Hepatocyte (in vitro differentiated cells): ENCODE measurements around the gene POU6F2. TPM values are rescaled to one million over a fixed set of nuclear protein-coding genes. Genes with fewer than 3 reads are reported as not detected.

Experiments used
- DNase-seq: peaks from one replicate; pipeline ENCODE4 v3.0.0-alpha.2; 2016; ENCODE audit warnings: low spot score
- H2AFZ ChIP-seq: fragments of 200-600 bp; sonication (generic); 2 replicates; pipeline ENCODE4 v1.6.0; 2016; ENCODE audit warnings: antibody characterized with exemption, mild to moderate bottlenecking
- H3K27ac ChIP-seq: fragments of 200-600 bp; sonication (generic); 2 replicates; pipeline ENCODE4 v1.5.1; 2016; ENCODE audit warnings: mild to moderate bottlenecking
- H3K27me3 ChIP-seq: fragments of 200-600 bp; sonication (generic); 2 replicates; pipeline ENCODE4 v1.6.1; 2016
- H3K36me3 ChIP-seq: fragments of 200-600 bp; sonication (generic); replicated peaks from 2 replicates; pipeline ENCODE4 v1.5.1; 2016; ENCODE audit warnings: low read depth; ENCODE audit not compliant: insufficient read depth
- H3K4me1 ChIP-seq: fragments of 200-600 bp; sonication (generic); 2 replicates; pipeline ENCODE4 v1.5.1; 2016; ENCODE audit warnings: mild to moderate bottlenecking, moderate library complexity; ENCODE audit not compliant: insufficient read depth
- H3K4me2 ChIP-seq: fragments of 200-600 bp; sonication (generic); 2 replicates; pipeline ENCODE4 v1.6.0; 2016
- H3K4me3 ChIP-seq: fragments of 200-600 bp; sonication (generic); 2 replicates; pipeline ENCODE4 v1.5.1; 2016; ENCODE audit warnings: mild to moderate bottlenecking
- H3K79me2 ChIP-seq: fragments of 200-600 bp; sonication (generic); 2 replicates; pipeline ENCODE4 v1.6.0; 2017; ENCODE audit warnings: mild to moderate bottlenecking
- H3K9me2 ChIP-seq: fragments of 200-600 bp; sonication (generic); replicated peaks from 2 replicates; pipeline ENCODE4 v1.6.0; 2017; ENCODE audit warnings: mild to moderate bottlenecking; ENCODE audit not compliant: insufficient read depth
- H3K9me3 ChIP-seq: fragments of 200-600 bp; sonication (generic); 2 replicates; pipeline ENCODE4 v1.5.1; 2016; ENCODE audit warnings: low read depth, mild to moderate bottlenecking
- H4K20me1 ChIP-seq: fragments of 200-600 bp; sonication (generic); 2 replicates; pipeline ENCODE4 v1.6.0; 2016; ENCODE audit warnings: mild to moderate bottlenecking; ENCODE audit not compliant: insufficient read depth, poor library complexity, severe bottlenecking
- EZH2 ChIP-seq: fragments of 200-600 bp; sonication (generic); IDR thresholded peaks from 2 replicates; pipeline ENCODE4 v1.6.1; 2016; ENCODE audit warnings: antibody characterized with exemption, mild to moderate bottlenecking, borderline replicate concordance
- EZH2phosphoT487 ChIP-seq: fragments of 200-600 bp; sonication (generic); IDR thresholded peaks from one replicate; pipeline ENCODE4 v1.6.1; 2018; ENCODE audit warnings: antibody characterized with exemption, mild to moderate bottlenecking, low read depth, moderate library complexity; ENCODE audit not compliant: unreplicated experiment, severe bottlenecking
- WGBS: methylation state at CpG from one replicate; pipeline ENCODE4 v1.1.6; 2016; ENCODE audit warnings: low lambda C conversion rate; ENCODE audit errors: missing lambda C conversion rate; 5-methylcytosine and 5-hydroxymethylcytosine counted together
- polyA plus RNA-seq: library from polyadenylated mRNA; unstranded; fragments of >200 nt; fragmentation: Nextera tagmentation; extraction: Ambion mirVana; gene quantifications from 2 replicates; pipeline ENCODE4 v1.2.1, GENCODE V29; 2016
- total RNA-seq: library from RNA; depleted of rRNA; stranded (reverse); fragments of >200 nt; gene quantifications from 2 replicates; pipeline ENCODE4 v1.2.3, GENCODE V29; 2014
- TF ChIP-seq, protein P1 (sequence below): fragments of 200-600 bp; sonication (generic); IDR thresholded peaks from 2 replicates; pipeline ENCODE4 v1.5.1; 2016; ENCODE audit warnings: antibody characterized with exemption, mild to moderate bottlenecking; ENCODE audit not compliant: poor library complexity

POU6F2 gene
- total and polyA plus RNA-seq, 2 experiments from 2014 or later = 0.67 to 1.4 TPM

- no peak overlapping the region for H3K27ac ChIP-seq
- H3K4me3 ChIP-seq = no peak overlapping the region
- WGBS = 61% methylated on average over 9 of the region's 9 CpGs
- no peaks in the 10 kb centered on the region for H4K20me1 ChIP-seq
- H3K4me2 ChIP-seq = no peak overlapping the region
- no peak overlapping the region for H2AFZ ChIP-seq
- no peaks in the 10 kb centered on the region for H3K27me3 ChIP-seq
- no peaks in the 10 kb centered on the region for H3K36me3 ChIP-seq
- no peak for DNase-seq
- H3K79me2 ChIP-seq = no peaks in the 10 kb centered on the region
- no peaks in the 10 kb centered on the region for H3K4me1 ChIP-seq
- TF ChIP-seq EZH2phosphoT487 (no peak), EZH2 (no peak)
- TF ChIP-seq, protein P1, sequence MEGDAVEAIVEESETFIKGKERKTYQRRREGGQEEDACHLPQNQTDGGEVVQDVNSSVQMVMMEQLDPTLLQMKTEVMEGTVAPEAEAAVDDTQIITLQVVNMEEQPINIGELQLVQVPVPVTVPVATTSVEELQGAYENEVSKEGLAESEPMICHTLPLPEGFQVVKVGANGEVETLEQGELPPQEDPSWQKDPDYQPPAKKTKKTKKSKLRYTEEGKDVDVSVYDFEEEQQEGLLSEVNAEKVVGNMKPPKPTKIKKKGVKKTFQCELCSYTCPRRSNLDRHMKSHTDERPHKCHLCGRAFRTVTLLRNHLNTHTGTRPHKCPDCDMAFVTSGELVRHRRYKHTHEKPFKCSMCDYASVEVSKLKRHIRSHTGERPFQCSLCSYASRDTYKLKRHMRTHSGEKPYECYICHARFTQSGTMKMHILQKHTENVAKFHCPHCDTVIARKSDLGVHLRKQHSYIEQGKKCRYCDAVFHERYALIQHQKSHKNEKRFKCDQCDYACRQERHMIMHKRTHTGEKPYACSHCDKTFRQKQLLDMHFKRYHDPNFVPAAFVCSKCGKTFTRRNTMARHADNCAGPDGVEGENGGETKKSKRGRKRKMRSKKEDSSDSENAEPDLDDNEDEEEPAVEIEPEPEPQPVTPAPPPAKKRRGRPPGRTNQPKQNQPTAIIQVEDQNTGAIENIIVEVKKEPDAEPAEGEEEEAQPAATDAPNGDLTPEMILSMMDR = no peak
- no peaks in the 10 kb centered on the region for H3K9me3 ChIP-seq
- no peaks in the 10 kb centered on the region for H3K9me2 ChIP-seq
These were observed 288.2 kb downstream of the POU6F2 start for GRCh38 chr7:39265641-39266591.

DNA sequence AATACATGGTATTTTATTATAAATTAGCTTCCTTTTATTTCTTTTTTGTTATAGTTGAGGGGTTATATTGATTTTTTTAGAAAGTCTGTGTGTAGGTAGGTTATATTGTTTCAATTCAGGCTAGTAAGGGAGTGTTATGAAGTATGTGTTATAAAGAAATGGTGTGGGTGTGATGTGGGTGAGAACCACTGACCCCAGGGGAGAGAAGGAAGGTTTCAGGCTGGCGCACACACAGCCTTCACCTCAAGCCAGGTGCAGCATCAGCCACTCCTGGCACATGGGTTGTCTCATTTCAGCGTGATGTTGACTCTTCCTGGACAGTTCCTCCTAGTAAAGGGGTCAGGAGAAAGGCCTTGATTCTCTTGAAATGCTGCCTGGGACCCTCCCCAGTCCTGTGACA is 291.3 kb downstream of the POU6F2 start:
- no peak for DNase-seq
- Histone ChIP-seq H3K27ac (no peak overlapping the region), H3K36me3 (no peaks in the 10 kb centered on the region), H3K4me3 (no peak overlapping the region), H3K9me2 (no peaks in the 10 kb centered on the region), H3K79me2 (no peaks in the 10 kb centered on the region), H4K20me1 (no peaks in the 10 kb centered on the region), H2AFZ (no peak overlapping the region), H3K9me3 (no peaks in the 10 kb centered on the region), H3K4me1 (no peaks in the 10 kb centered on the region), H3K4me2 (no peak overlapping the region), H3K27me3 (no peaks in the 10 kb centered on the region)
- 91% methylated on average over 2 of the region's 2 CpGs for WGBS
- TF ChIP-seq EZH2 (no peak), EZH2phosphoT487 (no peak)
- TF ChIP-seq, protein P1 = no peak

- Histone ChIP-seq H3K4me2 (no peak overlapping the region), H3K27ac (no peak overlapping the region), H2AFZ (no peak overlapping the region), H3K4me3 (no peak overlapping the region), H3K9me2 (no peaks in the 10 kb centered on the region), H3K27me3 (no peaks in the 10 kb centered on the region), H3K36me3 (no peaks in the 10 kb centered on the region), H3K4me1 (no peaks in the 10 kb centered on the region), H3K79me2 (no peaks in the 10 kb centered on the region), H3K9me3 (no peaks in the 10 kb centered on the region), H4K20me1 (no peaks in the 10 kb centered on the region)
- no peak for DNase-seq
- no peak for TF ChIP-seq EZH2
- no peak for TF ChIP-seq EZH2phosphoT487
- TF ChIP-seq, protein P1 = no peak
- WGBS = 87% methylated on average over 5 of the region's 5 CpGs
These were observed 292.3 kb downstream of the POU6F2 start for GRCh38 chr7:39270018-39270417.
